Left lung (tissue), 10 donors: ENCODE data around the gene KIF26B. TPM values are rescaled to one million over a fixed set of nuclear protein-coding genes. Genes with fewer than 3 reads are reported as not detected.

Experiments used
- ATAC-seq: fragments of 200-7000 bp; cut with Tn5 transposase; one replicate; pipeline ENCODE4 v1.9.1; 2020; ENCODE audit warnings: moderate library complexity
- DNase-seq, 4 donors: peaks; one replicate each; pipeline ENCODE4 v3.0.0-alpha.2; 2013 to 2020
- H3K27ac ChIP-seq, 2 donors: fragments of 200-600 bp; sonication (generic) in 1 of 2; one replicate each; pipeline versions ENCODE4 v1.5.0 to v1.8.0; 2020 to 2021
- H3K27me3 ChIP-seq, 2 donors: fragments of 200-600 bp; sonication (generic) in 1 of 2; one replicate each; pipeline versions ENCODE4 v1.5.0 to v1.8.0; 2020 to 2021
- H3K36me3 ChIP-seq, 2 donors: fragments of 200-600 bp; sonication (generic) in 1 of 2; one replicate each; pipeline versions ENCODE4 v1.5.0 to v1.8.0; 2020 to 2021
- H3K4me1 ChIP-seq, 2 donors: fragments of 200-600 bp; one replicate each; pipeline ENCODE4 v1.8.0; 2021
- H3K4me3 ChIP-seq, 2 donors: fragments of 200-600 bp; sonication (generic) in 1 of 2; one replicate each; pipeline versions ENCODE4 v1.5.0 to v1.8.0; 2020 to 2021; ENCODE audit warnings: mild to moderate bottlenecking in 1 of 2
- H3K9me3 ChIP-seq, 2 donors: fragments of 200-600 bp; sonication (generic) in 1 of 2; one replicate each; pipeline versions ENCODE4 v1.5.0 to v1.8.0; 2020 to 2021
- CTCF ChIP-seq, 2 donors: fragments of 200-600 bp; sonication (generic) in 1 of 2; IDR thresholded peaks; one replicate each; pipeline versions ENCODE4 v1.5.0 to v1.8.0; 2021; ENCODE audit warnings: antibody characterized with exemption in 2 of 2
- intact Hi-C, 2 donors: fragments of 100-400 bp; cut with DNase I; formaldehyde crosslinking; loops; one replicate each; pipeline versions ENCODE4 v1.11.2 to v1.14.2; 2022
- polyA plus RNA-seq, 6 donors: library from polyadenylated mRNA; unstranded; fragments of 120-200 nt; gene quantifications; one replicate each; pipeline ENCODE4 v1.2.1, GENCODE V29; 2013; ENCODE audit not compliant: insufficient read length in 6 of 6
- total RNA-seq, 2 donors: library from RNA; stranded (reverse); fragmentation: NEBNext Ultra II Directional; extraction: Animal tissue kit (Norgen Biotek cat#: 25700); gene quantifications; one replicate each; pipeline ENCODE4 v1.2.1, GENCODE V29; 2021
- donor health status: DM: no; HTN: yes; CAD: no.
- donor health status: DM: no; HTN: no; CAD: no.

Gene KIF26B
- total and polyA plus RNA-seq, 8 donors = 3.9 to 28.3 (median 6.5) TPM

DNA sequence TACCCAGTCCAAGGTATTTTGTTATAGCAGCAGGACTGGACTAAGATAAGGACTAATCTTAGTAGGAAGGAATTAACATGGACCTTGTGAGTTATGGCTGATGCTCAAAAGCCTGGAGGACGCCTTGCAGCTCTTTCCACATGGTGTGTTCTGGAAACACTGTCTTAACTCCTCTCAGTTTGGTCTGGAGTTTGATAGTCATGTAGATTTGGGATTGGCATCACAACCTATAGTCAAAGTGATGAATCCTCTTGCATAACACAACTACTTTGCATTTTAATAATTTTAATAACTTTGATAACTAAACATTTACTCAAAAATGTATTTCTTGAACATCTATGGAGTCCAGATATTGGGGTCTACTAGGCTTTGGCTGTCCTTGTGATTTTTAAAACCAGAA is 293.7 kb downstream of the KIF26B start:
- no peaks in the 10 kb centered on the region for H3K27me3 ChIP-seq
- no peaks in the 10 kb centered on the region for H3K4me1 ChIP-seq
- DNase-seq (no peak), ATAC-seq (no peak)
- no peak overlapping the region for H3K4me3 ChIP-seq
- no peak overlapping the region for H3K27ac ChIP-seq
- no peaks in the 10 kb centered on the region for H3K9me3 ChIP-seq
- TF ChIP-seq CTCF (IDR thresholded peaks at IDR 0.05) = no peak
- intact Hi-C loops = no loop called here
- no peaks in the 10 kb centered on the region for H3K36me3 ChIP-seq

- H3K9me3 ChIP-seq = no peaks in the 10 kb centered on the region
- no peaks in the 10 kb centered on the region for H3K4me1 ChIP-seq
- intact Hi-C loops = no loop called here
- DNase-seq (peak in 2 of 4 donors; percentile 70 to 76), ATAC-seq (peak; percentile 61)
- no peaks in the 10 kb centered on the region for H3K27me3 ChIP-seq
- TF ChIP-seq CTCF (IDR thresholded peaks at IDR 0.05) = no peak
- H3K27ac ChIP-seq = no peak overlapping the region
- no peak overlapping the region for H3K4me3 ChIP-seq
- H3K36me3 ChIP-seq = no peaks in the 10 kb centered on the region
These were observed 294.2 kb downstream of the KIF26B start for GRCh38 chr1:245448975-245449431.

GRCh38 chr1:245453541-245453940 is 298.8 kb downstream of the KIF26B start:
- ATAC-seq (no peak), DNase-seq (peak in 1 of 4 donors; percentile 32)
- no peak for TF ChIP-seq CTCF (IDR thresholded peaks at IDR 0.05)
- Histone ChIP-seq H3K27ac (no peak overlapping the region), H3K27me3 (no peaks in the 10 kb centered on the region), H3K36me3 (no peaks in the 10 kb centered on the region), H3K9me3 (no peaks in the 10 kb centered on the region), H3K4me3 (no peak overlapping the region), H3K4me1 (no peaks in the 10 kb centered on the region)
- intact Hi-C loops = no loop called here

DNA sequence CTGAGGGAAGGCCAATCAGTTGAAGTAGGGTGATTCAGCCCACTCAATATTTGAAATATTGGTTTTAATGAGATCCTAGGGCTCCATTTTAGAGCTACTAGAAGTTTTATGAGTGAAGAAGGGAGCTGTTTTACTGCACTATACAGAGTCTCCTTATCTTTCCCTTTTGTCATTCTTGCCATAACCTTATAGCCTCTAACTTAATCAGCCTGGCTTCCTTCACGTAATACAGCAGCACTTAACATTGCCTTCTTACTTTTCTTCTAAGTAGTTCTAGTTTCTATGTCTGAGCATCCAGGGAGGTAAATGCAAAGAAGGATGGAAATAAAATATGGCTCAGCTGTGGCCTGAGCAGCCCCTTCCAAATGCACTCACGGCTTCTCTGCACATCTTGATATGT is 299.3 kb downstream of the KIF26B start:
- ATAC-seq = no peak
- intact Hi-C loops = no loop called here

DNA sequence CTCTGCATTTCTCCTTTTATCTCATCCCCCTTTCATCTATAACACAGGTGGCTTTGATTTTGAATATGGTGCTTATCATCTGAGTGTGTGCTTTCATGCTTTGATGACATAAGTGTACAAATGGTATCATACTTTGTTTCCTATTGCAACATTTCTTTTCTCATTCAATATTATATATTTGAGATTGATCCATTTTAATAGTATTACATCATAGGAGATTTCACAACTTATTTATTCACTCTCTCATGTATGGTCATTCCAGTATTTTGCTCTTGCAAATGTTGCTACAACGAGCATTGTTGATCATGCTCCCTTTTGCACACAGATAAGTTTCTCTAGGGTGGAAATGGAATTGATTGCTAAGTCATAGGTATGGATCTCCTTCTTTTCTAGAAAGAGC is 302.8 kb downstream of the KIF26B start:
- intact Hi-C loops = no loop called here
- Histone ChIP-seq H3K4me1 (no peaks in the 10 kb centered on the region), H3K27ac (no peak overlapping the region), H3K27me3 (no peaks in the 10 kb centered on the region), H3K36me3 (no peaks in the 10 kb centered on the region), H3K9me3 (no peaks in the 10 kb centered on the region), H3K4me3 (no peak overlapping the region)
- no peak for DNase-seq
- ATAC-seq = no peak
- TF ChIP-seq CTCF (IDR thresholded peaks at IDR 0.05) = no peak

More for the DNA sequence above, 299.3 kb downstream of the KIF26B start:
- Histone ChIP-seq H3K4me1 (no peaks in the 10 kb centered on the region), H3K27me3 (no peaks in the 10 kb centered on the region), H3K9me3 (no peaks in the 10 kb centered on the region), H3K36me3 (no peaks in the 10 kb centered on the region), H3K27ac (no peak overlapping the region), H3K4me3 (no peak overlapping the region)
- DNase-seq = no peak
- TF ChIP-seq CTCF (IDR thresholded peaks at IDR 0.05) = no peak
